ENCODE data around the gene TBX2. TPM values are rescaled to one million over a fixed set of nuclear protein-coding genes. Genes with fewer than 3 reads are reported as not detected.

The TBX2 gene
- total and polyA plus RNA-seq, 9 of the 15 experiments (the other 6 are each of a cell fraction or from before 2014, with no cell fraction given): 0.18 TPM; not detected in 8

DNA sequence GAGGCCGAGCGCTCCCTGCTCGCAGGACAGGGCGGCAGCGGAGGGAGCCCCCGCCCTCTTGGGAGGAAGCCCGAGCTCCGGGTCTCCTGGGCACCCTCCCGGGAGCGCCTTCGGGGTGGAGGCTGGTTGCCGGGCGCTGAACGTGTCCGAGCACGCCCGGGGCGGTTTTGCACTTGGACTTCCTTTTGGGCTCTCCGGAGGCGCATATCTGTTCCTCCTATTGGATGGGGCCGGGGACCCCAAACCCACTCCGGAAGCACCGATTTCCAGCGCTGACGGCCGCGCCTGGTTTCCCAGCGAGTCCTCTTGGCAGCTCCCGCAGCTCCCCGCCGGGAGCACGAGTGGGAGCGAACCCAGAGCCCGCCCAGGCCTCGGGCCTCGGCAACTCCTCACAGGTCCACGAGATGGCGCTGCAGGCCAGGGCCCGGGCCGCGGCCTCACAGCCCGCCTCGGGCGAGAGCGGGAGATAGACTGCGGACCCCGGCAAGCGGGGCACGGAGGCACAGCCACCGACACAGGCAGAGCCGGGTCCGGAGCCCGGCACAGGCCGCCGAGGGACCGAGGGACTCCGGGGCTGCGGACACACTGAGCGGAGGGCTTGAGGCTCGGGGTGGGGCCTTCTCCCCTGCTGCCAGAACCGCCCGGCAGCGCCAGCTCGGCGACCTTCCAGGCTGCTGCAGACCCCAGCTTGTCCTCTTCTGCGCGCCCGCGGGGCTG is 12.7 kb downstream of the TBX2 start:
- H3K27ac ChIP-seq (ENCODE audit: extremely low read depth, low read depth, low read length): no peak overlapping the region
- no peaks in the 10 kb centered on the region for H3K79me2 ChIP-seq (ENCODE audit: control insufficient read depth, insufficient read depth, low read length)
- peaks cover 8 to 17% of the 10 kb centered on the region in 2 experiments; a peak in 3 of 5 replicates for H3K27me3 ChIP-seq (ENCODE audit: control insufficient read depth in 2 of 2, insufficient read depth in 2 of 2, low read length in 2 of 2)
- no peaks in the 10 kb centered on the region for H4K20me1 ChIP-seq (replicated peaks; ENCODE audit: control insufficient read depth, insufficient read depth, low read length)
- BruUV-seq (replicated peaks): no TSS peak
- no peak overlapping the region for H3K4me2 ChIP-seq (ENCODE audit: insufficient read depth, low read length)
- 14% methylated on average over 40 of the region's 69 CpGs for WGBS (ENCODE audit: insufficient coverage, low coverage, missing lambda C conversion rate)
- intact Hi-C loops (cut with micrococcal nuclease): loop anchor here (2.0 to 10.0 kb wide), 4 partner anchors 138 to 422 kb away; no protein-coding TSS in a partner anchor
- H2AFZ ChIP-seq (ENCODE audit: low read depth, low read length): peak overlapping the region; percentile 60; the same call in 1 of the 2 replicates
- H3K36me3 ChIP-seq (ENCODE audit: control insufficient read depth, insufficient read depth, low read length): no peaks in the 10 kb centered on the region
- no peaks in the 10 kb centered on the region for H3K9me3 ChIP-seq (replicated peaks; ENCODE audit: control insufficient read depth, insufficient read depth, low read depth, low read length)
- H3K9ac ChIP-seq (ENCODE audit: insufficient read depth in 1 of 2, low read depth in 2 of 2, low read length in 2 of 2): peak overlapping the region in 1 of 2 experiments; percentile 70; a peak in 3 of 4 replicates
- DNase-seq (ENCODE audit: extremely low read depth in 1 of 4, low spot score in 3 of 4) (peak; percentile 57 to 84 (median 82)), FAIRE-seq (no peak), ATAC-seq (peak; percentile 83)
- H3K4me1 ChIP-seq (replicated peaks in 1 of 2; ENCODE audit: control insufficient read depth in 2 of 2, insufficient read depth in 2 of 2, low read length in 2 of 2): peaks cover 0 to 45% of the 10 kb centered on the region in 2 experiments; a peak in 4 of 5 replicates
- CTCF ChIA-PET (ENCODE audit: low intra/inter-chr PET ratio): interaction anchor here (0.6 to 1.8 kb wide), 4 partner anchors 140 to 425 kb away, joined by 3 to 11 read pairs (median 3); no protein-coding TSS in a partner anchor
- no peaks in the 10 kb centered on the region for H3K9me1 ChIP-seq (ENCODE audit: control insufficient read depth, insufficient read depth, low read length)
- peak overlapping the region; percentile 4 for H3K4me3 ChIP-seq
- in situ Hi-C loops (cut with MboI): no loop called here
- POLR2A ChIA-PET: interaction anchor here (0.7 kb wide), 2 partner anchors 60 to 131 kb away, joined by 3 read pairs; no protein-coding TSS in a partner anchor
- TF ChIP-seq HNRNPH1 (optimal IDR thresholded peaks at IDR 0.05; ENCODE audit: low read depth, low read length) (no peak), ZBTB33 (CRISPR knock-in tag; IDR thresholded peaks at IDR 0.05) (no peak), U2AF2 (optimal IDR thresholded peaks at IDR 0.05; ENCODE audit: low read depth, low read length) (no peak), TFAP4 (CRISPR knock-in tag; IDR thresholded peaks at IDR 0.05; ENCODE audit: borderline replicate concordance) (0 out of 2 replicates have a peak, but pooled peaks have one; percentile 28), ZBTB11 (CRISPR knock-in tag; IDR thresholded peaks at IDR 0.05) (peak in 1 of 3 experiments; percentile 91; a peak in 2 of 6 replicates)
- TF ChIP-seq, protein P1, sequence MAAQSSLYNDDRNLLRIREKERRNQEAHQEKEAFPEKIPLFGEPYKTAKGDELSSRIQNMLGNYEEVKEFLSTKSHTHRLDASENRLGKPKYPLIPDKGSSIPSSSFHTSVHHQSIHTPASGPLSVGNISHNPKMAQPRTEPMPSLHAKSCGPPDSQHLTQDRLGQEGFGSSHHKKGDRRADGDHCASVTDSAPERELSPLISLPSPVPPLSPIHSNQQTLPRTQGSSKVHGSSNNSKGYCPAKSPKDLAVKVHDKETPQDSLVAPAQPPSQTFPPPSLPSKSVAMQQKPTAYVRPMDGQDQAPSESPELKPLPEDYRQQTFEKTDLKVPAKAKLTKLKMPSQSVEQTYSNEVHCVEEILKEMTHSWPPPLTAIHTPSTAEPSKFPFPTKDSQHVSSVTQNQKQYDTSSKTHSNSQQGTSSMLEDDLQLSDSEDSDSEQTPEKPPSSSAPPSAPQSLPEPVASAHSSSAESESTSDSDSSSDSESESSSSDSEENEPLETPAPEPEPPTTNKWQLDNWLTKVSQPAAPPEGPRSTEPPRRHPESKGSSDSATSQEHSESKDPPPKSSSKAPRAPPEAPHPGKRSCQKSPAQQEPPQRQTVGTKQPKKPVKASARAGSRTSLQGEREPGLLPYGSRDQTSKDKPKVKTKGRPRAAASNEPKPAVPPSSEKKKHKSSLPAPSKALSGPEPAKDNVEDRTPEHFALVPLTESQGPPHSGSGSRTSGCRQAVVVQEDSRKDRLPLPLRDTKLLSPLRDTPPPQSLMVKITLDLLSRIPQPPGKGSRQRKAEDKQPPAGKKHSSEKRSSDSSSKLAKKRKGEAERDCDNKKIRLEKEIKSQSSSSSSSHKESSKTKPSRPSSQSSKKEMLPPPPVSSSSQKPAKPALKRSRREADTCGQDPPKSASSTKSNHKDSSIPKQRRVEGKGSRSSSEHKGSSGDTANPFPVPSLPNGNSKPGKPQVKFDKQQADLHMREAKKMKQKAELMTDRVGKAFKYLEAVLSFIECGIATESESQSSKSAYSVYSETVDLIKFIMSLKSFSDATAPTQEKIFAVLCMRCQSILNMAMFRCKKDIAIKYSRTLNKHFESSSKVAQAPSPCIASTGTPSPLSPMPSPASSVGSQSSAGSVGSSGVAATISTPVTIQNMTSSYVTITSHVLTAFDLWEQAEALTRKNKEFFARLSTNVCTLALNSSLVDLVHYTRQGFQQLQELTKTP (IDR thresholded peaks at IDR 0.05; ENCODE audit: low read depth in 1 of 2, partially characterized antibody in 2 of 2): no peak
